Keratinocyte (primary cell): ENCODE measurements around the gene PABPN1L. TPM values are rescaled to one million over a fixed set of nuclear protein-coding genes. Genes with fewer than 3 reads are reported as not detected.

Experiments used
- DNase-seq: peaks from one replicate; pipeline ENCODE4 v3.0.0-alpha.2; 2011; ENCODE audit warnings: low read depth, missing footprints, low spot score
- FAIRE-seq: peaks from 2 replicates; lab custom pipeline; 2011; peaks lifted over from hg19 to GRCh38; lab: Jason Lieb, UNC
- H2AFZ ChIP-seq: 2 replicates; pipeline ENCODE4 v1.6.0; 2012; ENCODE audit warnings: low read length, control low read depth, inconsistent platforms; ENCODE audit not compliant: control insufficient read depth
- H3K27ac ChIP-seq: 2 replicates; pipeline ENCODE4 v1.5.1; 2011; ENCODE audit warnings: low read length; ENCODE audit not compliant: control insufficient read depth, insufficient read depth
- H3K27me3 ChIP-seq: 3 replicates; pipeline ENCODE4 v1.6.0; 2011; ENCODE audit warnings: low read length; ENCODE audit not compliant: control insufficient read depth, insufficient read depth; ENCODE audit errors: extremely low read depth
- H3K36me3 ChIP-seq, 2 experiments: 2 replicates in 1 of 2; 3 replicates in 1 of 2; pipeline ENCODE4 v1.5.1; 2011; ENCODE audit warnings: low read length in 2 of 2, mild to moderate bottlenecking in 1 of 2; ENCODE audit not compliant: control insufficient read depth in 2 of 2, insufficient read depth in 2 of 2; ENCODE audit errors: extremely low read depth in 1 of 2
- H3K4me1 ChIP-seq: 3 replicates; pipeline ENCODE4 v1.5.1; 2011; ENCODE audit warnings: low read length; ENCODE audit not compliant: control insufficient read depth, insufficient read depth; ENCODE audit errors: extremely low read depth
- H3K4me2 ChIP-seq: 3 replicates; pipeline ENCODE4 v1.6.0; 2011; ENCODE audit warnings: low read depth, low read length; ENCODE audit not compliant: control insufficient read depth, insufficient read depth; ENCODE audit errors: extremely low read depth
- H3K4me3 ChIP-seq, 3 experiments: fragments of 200-600 bp in 1 of 3; sonication (generic) in 1 of 3; 2 replicates in 2 of 3; 3 replicates in 1 of 3; pipeline ENCODE4 v1.5.1; 2011 to 2016; ENCODE audit warnings: low read length in 3 of 3, mild to moderate bottlenecking in 3 of 3, control low read depth in 2 of 3, inconsistent platforms in 1 of 3, low read depth in 1 of 3, mixed read lengths in 1 of 3, mixed run types in 1 of 3, moderate library complexity in 1 of 3; ENCODE audit not compliant: control insufficient read depth in 2 of 3, insufficient read depth in 2 of 3; ENCODE audit errors: extremely low read depth in 1 of 3
- H3K79me2 ChIP-seq: 2 replicates; pipeline ENCODE4 v1.6.0; 2012; ENCODE audit warnings: low read length; ENCODE audit not compliant: control insufficient read depth, insufficient read depth
- H3K9ac ChIP-seq: 3 replicates; pipeline ENCODE4 v1.6.0; 2011; ENCODE audit warnings: low read length; ENCODE audit not compliant: control insufficient read depth, insufficient read depth; ENCODE audit errors: extremely low read depth
- H3K9me1 ChIP-seq: 3 replicates; pipeline ENCODE4 v1.6.0; 2011; ENCODE audit warnings: low read length; ENCODE audit not compliant: control insufficient read depth, insufficient read depth; ENCODE audit errors: extremely low read depth
- H3K9me3 ChIP-seq: 2 replicates; pipeline ENCODE4 v1.5.1; 2012; ENCODE audit warnings: low read depth, low read length; ENCODE audit not compliant: control insufficient read depth
- H4K20me1 ChIP-seq: 3 replicates; pipeline ENCODE4 v1.6.0; 2011; ENCODE audit warnings: low read length; ENCODE audit not compliant: control insufficient read depth, insufficient read depth; ENCODE audit errors: extremely low read depth
- EZH2 ChIP-seq: IDR thresholded peaks from one replicate; pipeline ENCODE4 v1.6.1; 2012; ENCODE audit warnings: inconsistent platforms, mild to moderate bottlenecking, low read length, moderate library complexity
- dilution Hi-C: fragments of 300-500 bp; cut with MboI; formaldehyde crosslinking; loops from one replicate; pipeline ENCODE4 v1.7.0; 2020; ENCODE audit warnings: low sequenced_read_pairs; ENCODE audit not compliant: extremely low pct_ligation_motif_present
- polyA plus RNA-seq, 5 experiments: library from polyadenylated mRNA; depleted of rRNA in 3 of 5; stranded (reverse) in 3 of 5; stranded (forward) in 1 of 5; unstranded in 1 of 5; fragments of >200 nt; gene quantifications; 1 replicate in 1 of 5; 2 replicates in 3 of 5; 3 replicates in 1 of 5; pipeline versions ENCODE4 v1.2.1 to v1.2.3, GENCODE V29; 2011 to 2012; ENCODE audit warnings: missing spikeins in 2 of 5, low read depth in 1 of 5, low replicate concordance in 1 of 5
- TF ChIP-seq, protein P1 (sequence below), 3 experiments: IDR thresholded peaks in 1 of 3; conservative IDR thresholded peaks in 1 of 3; optimal IDR thresholded peaks in 1 of 3; 2 replicates in 2 of 3; 3 replicates in 1 of 3; pipeline versions ENCODE3 to v1.5.1; 2011; ENCODE audit warnings: low read length in 3 of 3, mild to moderate bottlenecking in 3 of 3, moderate library complexity in 2 of 3, control low read depth in 1 of 3, inconsistent platforms in 1 of 3; ENCODE audit not compliant: insufficient read depth in 2 of 3; ENCODE audit errors: extremely low read depth in 1 of 3

PABPN1L gene
- polyA plus RNA-seq, 1 donor (not counting 4 experiments of a cell fraction or from before 2014, with no cell fraction given): not detected

DNA sequence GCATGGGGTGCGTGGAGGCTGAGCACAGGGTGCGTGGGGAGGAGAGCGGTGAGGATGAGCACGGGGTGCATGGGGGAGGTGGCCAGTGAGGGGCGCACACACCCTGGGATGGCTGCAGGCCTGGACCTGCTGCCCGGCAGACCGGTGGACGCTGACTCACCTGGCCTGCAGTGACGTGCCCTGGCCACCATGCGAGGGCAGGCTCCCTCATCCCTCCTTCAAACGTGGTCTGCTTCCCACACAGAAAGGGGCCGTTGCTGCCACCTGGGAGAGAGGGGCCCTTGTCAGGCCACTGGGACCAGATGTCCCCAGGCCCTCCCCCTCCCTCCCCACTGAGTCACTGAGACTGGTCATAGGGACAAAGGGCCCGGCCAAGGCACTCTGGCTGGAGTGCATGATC lies 34.6 kb downstream of the PABPN1L start:
- H2AFZ ChIP-seq: no peak overlapping the region
- H3K36me3 ChIP-seq: peaks cover 0 to 8% of the 10 kb centered on the region in 2 experiments
- H3K4me3 ChIP-seq: no peak overlapping the region
- no peak for TF ChIP-seq EZH2
- TF ChIP-seq, protein P1, sequence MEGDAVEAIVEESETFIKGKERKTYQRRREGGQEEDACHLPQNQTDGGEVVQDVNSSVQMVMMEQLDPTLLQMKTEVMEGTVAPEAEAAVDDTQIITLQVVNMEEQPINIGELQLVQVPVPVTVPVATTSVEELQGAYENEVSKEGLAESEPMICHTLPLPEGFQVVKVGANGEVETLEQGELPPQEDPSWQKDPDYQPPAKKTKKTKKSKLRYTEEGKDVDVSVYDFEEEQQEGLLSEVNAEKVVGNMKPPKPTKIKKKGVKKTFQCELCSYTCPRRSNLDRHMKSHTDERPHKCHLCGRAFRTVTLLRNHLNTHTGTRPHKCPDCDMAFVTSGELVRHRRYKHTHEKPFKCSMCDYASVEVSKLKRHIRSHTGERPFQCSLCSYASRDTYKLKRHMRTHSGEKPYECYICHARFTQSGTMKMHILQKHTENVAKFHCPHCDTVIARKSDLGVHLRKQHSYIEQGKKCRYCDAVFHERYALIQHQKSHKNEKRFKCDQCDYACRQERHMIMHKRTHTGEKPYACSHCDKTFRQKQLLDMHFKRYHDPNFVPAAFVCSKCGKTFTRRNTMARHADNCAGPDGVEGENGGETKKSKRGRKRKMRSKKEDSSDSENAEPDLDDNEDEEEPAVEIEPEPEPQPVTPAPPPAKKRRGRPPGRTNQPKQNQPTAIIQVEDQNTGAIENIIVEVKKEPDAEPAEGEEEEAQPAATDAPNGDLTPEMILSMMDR (optimal IDR thresholded peaks at IDR 0.05 in 1 of 3, IDR thresholded peaks at IDR 0.05 in 1 of 3, conservative IDR thresholded peaks at IDR 0.05 in 1 of 3; ENCODE audit: extremely low read depth in 1 of 3, insufficient read depth in 2 of 3, low read length in 3 of 3): peak in 2 of 3 experiments; percentile 43 to 46
- DNase-seq (no peak), FAIRE-seq (no peak)
- H3K9me3 ChIP-seq: no peaks in the 10 kb centered on the region
- no peaks in the 10 kb centered on the region for H3K27me3 ChIP-seq
- H3K79me2 ChIP-seq: no peaks in the 10 kb centered on the region
- dilution Hi-C loops: no loop called here
- no peaks in the 10 kb centered on the region for H3K4me1 ChIP-seq
- H3K27ac ChIP-seq: no peak overlapping the region
- no peaks in the 10 kb centered on the region for H3K9me1 ChIP-seq
- H3K9ac ChIP-seq: no peak overlapping the region
- H4K20me1 ChIP-seq: no peaks in the 10 kb centered on the region
- H3K4me2 ChIP-seq: no peak overlapping the region

DNA sequence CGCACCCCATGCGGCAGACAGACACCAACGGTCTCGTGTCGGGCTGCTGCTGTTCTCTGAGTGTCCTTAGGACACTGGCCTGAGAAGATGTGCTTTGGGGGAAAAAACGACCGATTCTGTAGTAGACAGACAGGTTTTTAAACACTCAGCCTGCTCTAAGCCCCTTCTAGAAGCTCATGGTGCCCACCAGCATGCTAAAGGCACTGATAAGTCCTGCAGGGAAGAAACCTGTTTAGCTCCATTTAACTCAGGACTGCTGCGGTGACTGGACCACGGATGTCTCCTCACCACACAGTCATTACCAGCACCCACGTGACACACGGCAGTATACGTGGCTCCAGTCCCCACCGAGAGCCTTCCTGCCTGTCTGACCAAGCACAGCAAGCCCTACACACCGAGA lies 35.7 kb downstream of the PABPN1L start:
- no peaks in the 10 kb centered on the region for H3K9me3 ChIP-seq
- H3K4me1 ChIP-seq: peaks cover 1% of the 10 kb centered on the region
- no peak for TF ChIP-seq EZH2
- TF ChIP-seq, protein P1 (optimal IDR thresholded peaks at IDR 0.05 in 1 of 3, IDR thresholded peaks at IDR 0.05 in 1 of 3, conservative IDR thresholded peaks at IDR 0.05 in 1 of 3; ENCODE audit: extremely low read depth in 1 of 3, insufficient read depth in 2 of 3, low read length in 3 of 3): no peak
- H3K79me2 ChIP-seq: no peaks in the 10 kb centered on the region
- DNase-seq (no peak), FAIRE-seq (no peak)
- H3K4me2 ChIP-seq: no peak overlapping the region
- H3K9me1 ChIP-seq: no peaks in the 10 kb centered on the region
- no peaks in the 10 kb centered on the region for H4K20me1 ChIP-seq
- no peak overlapping the region for H3K27ac ChIP-seq
- dilution Hi-C loops: no loop called here
- H3K36me3 ChIP-seq: peaks cover 0 to 8% of the 10 kb centered on the region in 2 experiments
- H3K27me3 ChIP-seq: no peaks in the 10 kb centered on the region
- no peak overlapping the region for H3K4me3 ChIP-seq
- H2AFZ ChIP-seq: no peak overlapping the region
- H3K9ac ChIP-seq: no peak overlapping the region
